WERI-Rb-1 (cell line): ENCODE measurements around the gene SPSB4.
A peak's percentile ranks its signal among the peaks of the same experiment; 100 is the strongest.

Experiments
- DNase-seq: peaks from one replicate; pipeline ENCODE4 v3.0.0-alpha.2; 2020
- H3K27ac ChIP-seq: fragments of 250-450 bp; sonication (Bioruptor Pico); 2 replicates; pipeline ENCODE4 v1.5.1; 2020; ENCODE audit warnings: mild to moderate bottlenecking, moderate library complexity
- H3K27me3 ChIP-seq: fragments of 250-450 bp; sonication (Bioruptor Pico); 2 replicates; pipeline ENCODE4 v1.5.1; 2021; ENCODE audit warnings: mild to moderate bottlenecking, low read depth, moderate library complexity; ENCODE audit not compliant: insufficient read depth, severe bottlenecking
- H3K36me3 ChIP-seq: fragments of 250-450 bp; sonication (Bioruptor Pico); 2 replicates; pipeline ENCODE4 v1.5.1; 2020; ENCODE audit warnings: mild to moderate bottlenecking, moderate library complexity
- H3K4me3 ChIP-seq: 2 replicates; pipeline ENCODE4 v1.5.1; 2011; ENCODE audit warnings: low read depth, mild to moderate bottlenecking, control low read depth, low read length
- H3K9me3 ChIP-seq: fragments of 250-450 bp; sonication (Bioruptor Pico); 2 replicates; pipeline ENCODE4 v1.5.1; 2021; ENCODE audit warnings: mild to moderate bottlenecking, moderate library complexity; ENCODE audit not compliant: severe bottlenecking
- TF ChIP-seq, protein P1 (sequence below): IDR thresholded peaks from 2 replicates; pipeline ENCODE4 v1.5.1; 2011; ENCODE audit warnings: low read depth, mild to moderate bottlenecking, control low read depth, inconsistent platforms, low read length

The SPSB4 gene

DNA sequence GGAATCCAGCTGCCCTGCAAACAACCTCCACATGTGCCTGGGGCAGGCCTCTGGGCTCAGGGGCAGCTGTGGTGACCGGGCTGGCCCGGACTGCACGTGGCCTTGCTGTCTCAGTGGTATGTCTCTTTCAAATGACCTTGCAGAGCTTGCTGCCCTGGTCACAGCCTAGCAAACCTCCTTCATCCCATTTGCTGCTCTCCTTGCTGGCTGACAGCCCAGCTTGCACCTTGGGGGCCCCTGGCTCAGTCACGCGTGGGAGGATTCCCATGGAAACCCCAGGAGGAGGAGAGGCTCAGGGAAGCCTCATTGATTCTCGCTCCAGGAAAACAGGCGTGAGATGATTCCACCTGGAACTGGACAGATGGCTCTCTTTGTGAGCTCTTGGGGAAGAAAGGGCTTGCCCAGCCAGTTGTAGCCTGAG lies 5.6 kb downstream of the SPSB4 start:
- H3K4me3 ChIP-seq, result no peak overlapping the region
- TF ChIP-seq, protein P1, sequence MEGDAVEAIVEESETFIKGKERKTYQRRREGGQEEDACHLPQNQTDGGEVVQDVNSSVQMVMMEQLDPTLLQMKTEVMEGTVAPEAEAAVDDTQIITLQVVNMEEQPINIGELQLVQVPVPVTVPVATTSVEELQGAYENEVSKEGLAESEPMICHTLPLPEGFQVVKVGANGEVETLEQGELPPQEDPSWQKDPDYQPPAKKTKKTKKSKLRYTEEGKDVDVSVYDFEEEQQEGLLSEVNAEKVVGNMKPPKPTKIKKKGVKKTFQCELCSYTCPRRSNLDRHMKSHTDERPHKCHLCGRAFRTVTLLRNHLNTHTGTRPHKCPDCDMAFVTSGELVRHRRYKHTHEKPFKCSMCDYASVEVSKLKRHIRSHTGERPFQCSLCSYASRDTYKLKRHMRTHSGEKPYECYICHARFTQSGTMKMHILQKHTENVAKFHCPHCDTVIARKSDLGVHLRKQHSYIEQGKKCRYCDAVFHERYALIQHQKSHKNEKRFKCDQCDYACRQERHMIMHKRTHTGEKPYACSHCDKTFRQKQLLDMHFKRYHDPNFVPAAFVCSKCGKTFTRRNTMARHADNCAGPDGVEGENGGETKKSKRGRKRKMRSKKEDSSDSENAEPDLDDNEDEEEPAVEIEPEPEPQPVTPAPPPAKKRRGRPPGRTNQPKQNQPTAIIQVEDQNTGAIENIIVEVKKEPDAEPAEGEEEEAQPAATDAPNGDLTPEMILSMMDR, result no peak
- H3K9me3 ChIP-seq, result peaks cover 6% of the 10 kb centered on the region
- peak overlapping the region; percentile 83 for H3K27ac ChIP-seq
- no peaks in the 10 kb centered on the region for H3K27me3 ChIP-seq
- peak; percentile 85 for DNase-seq
- peaks cover 3% of the 10 kb centered on the region for H3K36me3 ChIP-seq

DNA sequence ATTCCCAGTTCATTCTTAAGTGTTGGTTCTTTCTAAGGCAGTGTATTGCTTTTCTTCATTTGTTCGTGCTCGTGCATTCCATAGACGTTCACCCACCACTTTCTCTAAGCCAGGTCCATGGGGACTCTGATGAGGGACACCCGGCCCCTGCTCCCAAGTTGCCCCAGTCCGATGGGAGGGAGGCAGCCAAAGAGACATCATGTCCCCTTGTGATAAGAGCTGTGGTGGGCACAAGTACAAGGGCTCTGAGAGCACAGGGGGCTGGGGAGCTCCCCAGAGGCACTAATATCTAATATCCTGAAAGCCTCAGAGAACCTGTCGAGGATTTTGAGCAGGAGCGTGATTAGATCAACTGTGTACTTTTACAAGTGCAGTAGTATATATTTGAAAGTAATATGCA lies 6.3 kb downstream of the SPSB4 start:
- no peak overlapping the region for H3K4me3 ChIP-seq
- H3K36me3 ChIP-seq, result peaks cover 3% of the 10 kb centered on the region
- H3K27me3 ChIP-seq, result no peaks in the 10 kb centered on the region
- TF ChIP-seq, protein P1, result no peak
- peak overlapping the region; percentile 83 for H3K27ac ChIP-seq
- H3K9me3 ChIP-seq, result peaks cover 6% of the 10 kb centered on the region
- DNase-seq, result no peak

DNA sequence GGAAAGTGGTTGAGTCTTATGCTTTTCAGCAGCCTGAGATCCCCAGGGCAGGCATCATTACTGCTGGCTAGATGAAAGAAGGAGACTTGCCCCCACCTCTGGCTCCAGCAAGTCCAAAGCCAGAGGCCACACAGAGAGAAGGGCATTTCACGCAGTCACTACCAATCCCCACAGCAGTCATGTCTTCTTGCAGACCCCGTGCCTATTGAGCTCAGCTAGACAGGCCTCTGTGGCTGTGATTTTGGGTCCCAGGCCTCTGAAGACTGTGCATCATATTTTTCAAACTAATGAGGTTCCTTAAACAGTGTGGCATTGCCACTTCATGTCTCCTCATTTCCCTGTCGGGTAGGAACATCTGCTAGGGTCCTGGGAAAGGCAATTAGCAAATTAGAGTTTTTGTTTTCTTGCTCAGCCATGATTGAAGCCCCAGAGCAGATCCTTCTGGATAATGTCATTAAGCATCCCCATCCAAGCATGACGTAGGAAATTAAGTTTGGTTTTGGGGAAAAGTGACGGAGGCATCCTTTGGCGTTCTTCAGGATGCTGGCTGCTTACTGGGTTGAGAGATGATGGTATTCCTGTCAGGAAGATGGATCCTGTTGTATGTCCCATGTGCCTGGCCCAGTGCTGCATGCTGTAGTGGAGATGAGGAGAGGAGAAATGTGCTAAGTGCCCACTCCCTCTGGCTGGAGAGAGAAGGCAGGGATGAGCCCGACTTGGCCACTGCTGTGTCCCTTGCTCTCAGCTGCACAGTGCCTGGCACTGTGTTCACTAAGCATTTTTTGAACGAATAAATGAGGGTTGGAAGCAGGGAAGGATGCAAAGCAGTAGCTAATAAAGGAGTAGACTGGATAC lies 7.0 kb downstream of the SPSB4 start:
- peaks cover 3% of the 10 kb centered on the region for H3K36me3 ChIP-seq
- H3K27me3 ChIP-seq, result no peaks in the 10 kb centered on the region
- H3K9me3 ChIP-seq, result peaks cover 6% of the 10 kb centered on the region
- no peak for DNase-seq
- H3K27ac ChIP-seq, result peak overlapping the region; percentile 83
- no peak overlapping the region for H3K4me3 ChIP-seq
- TF ChIP-seq, protein P1, result no peak

DNA sequence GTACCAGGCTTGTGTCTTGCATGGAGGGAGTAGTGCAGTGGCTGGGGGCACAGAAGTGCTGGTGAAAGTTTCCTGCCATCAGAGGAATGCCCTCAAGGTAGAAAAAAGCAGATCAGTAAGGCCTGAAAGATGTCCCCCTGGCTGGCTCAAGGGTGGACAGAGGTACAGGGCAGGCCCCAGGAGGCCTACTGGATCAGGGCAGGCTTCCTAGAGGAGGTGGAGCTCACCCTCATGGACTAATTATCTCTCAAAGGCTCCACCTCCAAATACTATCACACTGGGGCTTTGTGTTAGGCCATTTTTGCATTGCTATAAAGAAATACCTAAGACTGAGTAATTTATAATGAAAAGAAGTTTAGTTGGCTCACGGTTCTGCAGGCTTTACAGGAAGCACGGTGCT lies 7.8 kb downstream of the SPSB4 start:
- H3K36me3 ChIP-seq, result peaks cover 3% of the 10 kb centered on the region
- H3K27ac ChIP-seq, result no peak overlapping the region
- H3K4me3 ChIP-seq, result no peak overlapping the region
- peaks cover 6% of the 10 kb centered on the region for H3K9me3 ChIP-seq
- TF ChIP-seq, protein P1, result no peak
- no peak for DNase-seq
- no peaks in the 10 kb centered on the region for H3K27me3 ChIP-seq

DNA sequence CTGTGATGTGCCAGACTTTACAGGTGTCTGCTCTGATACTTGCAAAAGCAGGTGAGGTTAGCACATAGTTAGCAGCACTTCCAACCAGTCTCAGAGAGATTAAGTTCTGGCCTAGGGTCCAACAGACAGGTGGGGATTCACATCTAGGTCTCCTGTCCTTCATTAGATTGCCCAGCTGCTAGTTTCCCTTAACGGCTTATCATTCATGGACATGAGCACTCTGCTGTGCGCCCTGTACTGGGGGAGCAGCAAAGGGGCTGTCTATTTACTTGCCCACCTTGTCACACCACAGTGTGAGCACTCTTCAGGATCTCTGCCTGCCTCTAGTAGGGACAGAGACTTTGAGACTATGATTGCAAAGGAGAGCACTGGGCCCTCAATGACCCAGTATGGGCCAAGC lies 8.7 kb downstream of the SPSB4 start:
- no peak for DNase-seq
- no peak overlapping the region for H3K4me3 ChIP-seq
- no peak overlapping the region for H3K27ac ChIP-seq
- H3K9me3 ChIP-seq, result peaks cover 6% of the 10 kb centered on the region
- TF ChIP-seq, protein P1, result no peak
- no peaks in the 10 kb centered on the region for H3K27me3 ChIP-seq
- peaks cover 3% of the 10 kb centered on the region for H3K36me3 ChIP-seq
